Superior temporal gyrus (tissue), 1 donor: ENCODE data around the gene FAXC.
"Not testable (repeated sequence)": the region's sequence is repeated elsewhere in the genome, so short reads cannot be mapped to it uniquely, and the experiment has no call there.

ENCODE experiments used
- DNase-seq: peaks from one replicate; pipeline ENCODE4 v3.0.0-alpha.2; 2016; ENCODE audit errors: extremely low spot score

The FAXC gene

GRCh38 chr6:99287523-99287922, 62.0 kb downstream of the FAXC start:
- DNase-seq = no peak

DNA sequence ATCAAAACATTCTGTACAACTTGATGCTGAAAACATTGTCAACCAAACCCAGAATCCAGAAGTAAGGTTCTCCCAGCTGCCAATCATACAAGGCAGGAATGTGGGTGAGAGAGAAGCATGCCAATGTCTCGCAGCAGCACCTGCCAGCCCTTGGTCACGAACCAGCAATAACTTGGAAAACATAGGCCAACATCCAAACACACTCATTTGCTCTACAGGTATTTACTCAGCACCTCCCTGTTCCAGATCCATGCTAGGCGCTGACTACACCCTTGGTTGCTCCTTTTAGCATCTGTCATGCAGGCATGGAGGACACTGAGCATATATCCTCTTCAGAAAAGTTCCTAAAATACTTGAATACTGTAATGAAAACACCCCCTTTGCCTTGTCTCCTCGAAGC, 63.6 kb downstream of the FAXC start:
- DNase-seq = no peak

DNA sequence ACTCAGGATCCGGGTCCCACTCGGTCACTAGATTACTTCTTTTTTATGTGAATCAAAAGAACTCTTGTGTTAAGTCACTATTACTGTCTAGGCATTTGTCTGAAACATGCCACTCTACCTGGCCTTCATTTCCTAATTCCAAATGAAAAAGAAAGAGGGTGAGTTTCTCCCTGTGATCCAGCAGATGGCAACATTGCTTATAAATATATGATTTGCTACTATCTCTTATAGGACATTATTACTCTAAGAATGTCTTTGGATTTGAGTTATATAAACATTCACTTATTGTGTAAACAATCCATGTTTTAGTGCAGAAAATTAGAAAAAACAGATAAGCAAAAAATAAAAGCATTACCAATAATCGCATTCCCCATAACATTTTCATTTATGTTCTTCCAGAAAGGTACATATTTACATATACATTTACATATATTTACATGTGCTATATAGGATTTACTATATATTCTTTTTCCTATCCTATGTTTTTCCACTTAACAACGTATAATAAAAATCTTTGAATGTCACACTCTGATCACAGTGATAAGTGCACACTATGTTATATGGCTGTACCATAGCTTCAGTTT, 66.9 kb downstream of the FAXC start:
- DNase-seq = peak; percentile 68

- DNase-seq = no peak
Observed at GRCh38 chr6:99276747-99277146, 72.7 kb downstream of the FAXC start.

- DNase-seq = no peak
Observed at GRCh38 chr6:99270826-99271225, 78.6 kb downstream of the FAXC start.

- DNase-seq = no peak
Observed at GRCh38 chr6:99270030-99270429, 79.4 kb downstream of the FAXC start.

- DNase-seq = no peak
Observed at GRCh38 chr6:99269207-99269606, 80.3 kb downstream of the FAXC start.

GRCh38 chr6:99266996-99267395, 82.5 kb downstream of the FAXC start:
- DNase-seq = not testable (repeated sequence)

DNA sequence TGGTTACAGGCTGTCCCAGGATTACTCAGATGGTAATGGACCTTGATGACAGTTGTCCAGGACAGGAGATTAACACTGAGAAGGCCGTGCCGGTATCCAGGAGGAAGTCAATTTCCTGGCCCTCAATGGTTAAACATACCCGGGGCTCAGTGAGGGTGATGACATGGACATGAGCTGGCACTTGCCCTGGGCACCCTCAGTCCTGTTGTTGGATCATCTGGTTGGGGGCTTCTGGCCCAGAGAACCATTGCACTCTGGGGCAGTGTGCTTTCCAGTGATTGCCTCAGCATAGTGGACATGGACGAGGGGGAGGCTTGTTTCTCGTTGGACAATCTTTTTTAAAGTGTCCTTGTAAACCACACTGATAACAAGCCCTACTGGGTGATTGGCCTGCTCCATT, 84.0 kb downstream of the FAXC start:
- not testable (repeated sequence) for DNase-seq

GRCh38 chr6:99254616-99255550, 94.6 kb downstream of the FAXC start:
- no peak for DNase-seq

DNA sequence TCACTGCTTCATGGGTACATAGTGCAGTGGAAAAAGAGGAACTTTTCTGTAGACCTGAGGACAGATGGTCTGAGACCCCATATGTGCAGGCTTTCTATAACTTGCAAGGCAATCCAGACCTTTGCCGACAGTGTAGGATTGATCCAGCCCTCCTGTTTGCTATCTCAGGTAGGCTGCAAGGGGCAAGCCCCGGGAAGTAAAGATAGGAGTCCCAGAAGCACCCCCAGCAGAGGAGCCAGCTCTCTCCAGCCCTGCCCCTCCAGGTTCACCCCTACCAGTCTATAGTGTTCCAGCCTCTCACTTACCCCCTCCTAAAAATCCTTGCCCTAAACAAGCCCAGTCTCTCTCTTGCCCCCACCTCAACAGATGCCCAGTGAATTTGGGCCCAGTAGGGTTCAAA, 96.2 kb downstream of the FAXC start:
- DNase-seq = no peak

DNA sequence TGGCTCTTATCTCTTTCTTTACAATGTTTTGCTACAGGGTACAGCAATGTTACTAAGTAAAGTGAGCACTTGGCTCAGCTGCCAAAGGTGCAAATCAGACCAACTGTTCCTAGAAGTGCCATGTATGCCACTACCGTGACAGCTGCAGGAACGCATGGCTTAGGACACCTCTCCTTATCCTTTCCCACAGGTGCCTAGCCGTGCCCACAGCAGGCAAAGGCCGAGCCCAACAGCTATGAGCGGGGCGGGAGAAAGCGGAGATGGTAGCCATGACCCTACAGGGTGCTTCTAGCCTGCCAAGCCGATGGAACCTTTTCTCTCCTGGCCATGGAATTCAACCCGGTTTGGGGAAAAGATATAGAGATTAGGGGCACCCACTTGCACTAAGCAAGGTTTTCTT, 97.1 kb downstream of the FAXC start:
- no peak for DNase-seq

GRCh38 chr6:99250476-99250875, 99.0 kb downstream of the FAXC start:
- no peak for DNase-seq

DNA sequence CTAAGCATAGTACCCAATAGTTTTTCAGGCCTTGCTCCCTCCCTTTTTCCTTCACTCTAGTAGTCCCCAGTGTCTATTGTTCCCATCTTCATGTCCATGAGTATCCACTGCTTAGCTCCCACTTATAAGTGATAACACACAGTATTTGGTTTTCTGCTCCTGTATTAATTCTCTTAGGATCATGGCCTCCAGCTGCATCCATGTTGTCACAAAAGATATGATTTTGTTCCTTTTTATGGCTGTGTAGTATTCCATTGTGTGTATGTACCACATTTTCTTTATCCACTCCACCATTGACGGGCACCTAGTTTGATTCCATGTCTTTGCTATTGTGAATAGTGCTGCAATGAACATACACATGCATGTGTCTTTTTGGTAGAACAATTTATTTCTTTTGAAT, 102.9 kb downstream of the FAXC start:
- DNase-seq = no peak

DNA sequence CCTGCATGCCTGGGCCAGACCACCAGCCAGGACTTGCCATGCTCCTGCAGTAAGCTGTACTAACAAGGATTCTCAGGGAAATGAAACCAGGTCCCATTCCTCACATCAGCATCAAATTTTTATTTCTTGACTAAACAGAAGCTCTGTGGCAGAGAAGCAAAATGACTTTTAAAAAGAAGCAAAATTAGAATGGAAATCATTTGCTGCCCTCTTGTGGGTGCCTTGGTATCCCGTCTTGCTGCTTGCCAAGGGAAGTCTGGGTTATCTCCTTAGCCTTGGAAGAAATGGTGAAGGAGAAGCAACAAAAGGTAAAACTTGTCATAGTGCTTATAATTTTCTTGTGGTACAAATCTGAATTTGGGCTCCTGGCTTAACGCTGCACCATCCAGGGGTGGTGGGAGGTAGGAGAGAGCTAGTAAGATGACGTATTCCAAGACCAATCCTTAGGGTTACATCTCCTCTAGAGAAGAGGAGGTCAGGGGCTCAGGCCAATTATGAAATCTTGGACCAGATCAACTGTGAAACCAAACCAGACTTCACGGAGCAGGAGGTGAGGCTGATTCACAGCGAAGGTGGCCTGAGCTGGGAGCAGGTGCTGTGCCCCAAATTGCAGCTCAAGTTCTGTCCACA, 107.5 kb downstream of the FAXC start:
- DNase-seq = peak; percentile 78

- no peak for DNase-seq
Observed at GRCh38 chr6:99236010-99236409, 113.5 kb downstream of the FAXC start.

DNA sequence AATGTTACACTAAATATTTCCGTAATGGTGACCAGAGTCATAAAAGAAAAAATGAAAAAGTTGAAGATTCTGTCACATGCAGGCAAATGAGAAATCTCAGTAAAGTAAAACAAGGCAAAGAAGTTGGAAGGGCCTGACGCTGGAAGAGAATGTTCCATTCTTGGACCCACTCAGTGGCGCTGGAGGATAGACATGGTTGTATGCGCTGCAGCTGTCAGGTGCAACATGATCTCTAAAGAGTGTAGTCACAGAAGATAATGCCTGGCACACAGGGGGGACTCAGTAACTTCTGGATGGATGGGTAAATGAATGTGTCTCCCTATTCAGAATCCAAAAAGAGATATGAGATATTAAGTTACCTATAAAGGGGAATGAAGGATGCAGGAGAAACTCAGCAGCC, 116.3 kb downstream of the FAXC start:
- DNase-seq = no peak

DNA sequence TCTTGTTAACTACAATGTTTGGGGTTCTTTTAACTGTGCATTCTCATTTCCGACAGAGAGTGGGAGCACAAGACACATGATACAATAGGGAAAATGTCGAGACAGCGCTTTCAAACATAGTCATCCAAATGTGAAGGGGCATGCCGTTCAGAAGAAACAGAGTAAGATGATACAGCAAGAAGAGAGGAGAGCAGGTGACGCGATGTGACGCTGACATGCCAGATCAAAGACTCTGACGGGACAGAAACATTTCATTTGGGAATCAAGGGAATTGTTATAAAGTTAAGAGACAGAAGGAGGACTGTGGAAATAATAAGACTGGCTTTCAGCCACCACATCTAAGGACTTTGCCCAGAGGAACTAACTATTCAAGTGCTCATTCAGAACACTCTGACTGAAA, 117.4 kb downstream of the FAXC start:
- no peak for DNase-seq

DNA sequence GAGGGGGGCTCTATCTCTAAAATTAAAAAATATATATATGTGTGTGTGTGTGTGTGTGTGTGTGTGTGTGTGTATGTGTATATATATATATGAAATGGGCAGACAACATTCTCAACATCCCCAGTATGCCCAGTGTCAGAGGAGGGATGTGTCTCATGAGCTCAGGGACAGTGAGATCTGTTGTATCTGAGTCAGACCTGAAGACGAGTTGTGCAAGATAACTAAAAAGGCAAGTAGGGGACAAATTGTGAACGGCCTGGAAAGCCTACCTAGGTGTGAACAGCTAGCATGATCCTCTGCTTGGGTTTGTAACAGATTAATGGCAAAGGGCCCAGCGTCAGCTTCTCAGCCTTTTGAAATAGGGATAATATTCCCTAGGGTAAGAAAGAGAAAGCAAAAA, 124.3 kb downstream of the FAXC start:
- DNase-seq = no peak
